K562 (cell line): ENCODE measurements around the gene DNAH1. TPM values are rescaled to one million over a fixed set of nuclear protein-coding genes. Genes with fewer than 3 reads are reported as not detected.

ENCODE experiments used
- ATAC-seq: fragments of 200-7000 bp; cut with Tn5 transposase; 3 replicates; pipeline ENCODE4 v1.9.1; 2020; ENCODE audit warnings: moderate library complexity
- BruUV-seq: library from RNA; stranded (reverse); fragments of 400-500 nt; replicated peaks from 2 replicates; lab custom pipeline; 2021; lab: Mats Ljungman, UMichigan
- CTCF ChIA-PET: fragments of 300-600 bp; formaldehyde crosslinking; extraction: SDS; loops from one replicate; lab custom pipeline; 2021; ENCODE audit warnings: low intra/inter-chr PET ratio; lab: Yijun Ruan, JAX
- POLR2A ChIA-PET: fragments of 300-600, 350-650 bp; sonication (Branson Sonifier 250); formaldehyde crosslinking; extraction: SDS; loops from one replicate; lab custom pipeline; 2021; ENCODE audit warnings: antibody characterized with exemption, inconsistent platforms; lab: Yijun Ruan, JAX
- DNase-seq, 4 experiments: peaks; one replicate each; pipeline versions ENCODE4 v3.0.0 to v3.0.0-alpha.2; 2011 to 2018; ENCODE audit warnings: low spot score in 3 of 4, mixed read lengths in 3 of 4; ENCODE audit errors: extremely low read depth in 1 of 4
- FAIRE-seq: peaks from 2 replicates; lab custom pipeline; 2011; peaks lifted over from hg19 to GRCh38; lab: Jason Lieb, UNC
- H2AFZ ChIP-seq: 2 replicates; pipeline ENCODE4 v1.6.0; 2011; ENCODE audit warnings: low read depth, low read length, control low read depth, inconsistent platforms
- H3K27ac ChIP-seq: fragments of 200-600 bp; 3 replicates; pipeline ENCODE4 v1.8.0; 2011; ENCODE audit warnings: low read depth, mild to moderate bottlenecking, control low read depth, inconsistent platforms, low read length, moderate library complexity, mixed read lengths; ENCODE audit errors: extremely low read depth
- H3K27me3 ChIP-seq, 2 experiments: fragments of 300-600 bp in 1 of 2; 2 replicates in 1 of 2; 3 replicates in 1 of 2; pipeline versions ENCODE4 v1.6.0 to v1.8.0; 2011; ENCODE audit warnings: inconsistent platforms in 2 of 2, low read length in 2 of 2, mild to moderate bottlenecking in 1 of 2, mixed read lengths in 1 of 2, moderate library complexity in 1 of 2; ENCODE audit not compliant: control insufficient read depth in 2 of 2, insufficient read depth in 2 of 2
- H3K36me3 ChIP-seq: fragments of 300-600 bp; 3 replicates; pipeline ENCODE4 v1.8.0; 2011; ENCODE audit warnings: mild to moderate bottlenecking, low read length, inconsistent platforms; ENCODE audit not compliant: control insufficient read depth, insufficient read depth
- H3K4me1 ChIP-seq, 2 experiments: fragments of 200-600 bp in 1 of 2; replicated peaks in 1 of 2; 2 replicates in 1 of 2; 3 replicates in 1 of 2; pipeline versions ENCODE4 v1.5.1 to v1.8.0; 2011; ENCODE audit warnings: inconsistent platforms in 2 of 2, low read length in 2 of 2, mild to moderate bottlenecking in 1 of 2, mixed read lengths in 1 of 2, moderate library complexity in 1 of 2; ENCODE audit not compliant: control insufficient read depth in 2 of 2, insufficient read depth in 2 of 2
- H3K4me2 ChIP-seq: 2 replicates; pipeline ENCODE4 v1.6.1; 2011; ENCODE audit warnings: low read length, control low read depth, inconsistent platforms, mixed read lengths; ENCODE audit not compliant: insufficient read depth
- H3K4me3 ChIP-seq: fragments of 200-600 bp; sonication (generic), shearing (Covaris generic); 2 replicates; pipeline ENCODE4 v1.5.1; 2016; ENCODE audit warnings: control low read depth, inconsistent platforms
- H3K79me2 ChIP-seq: fragments of 200-600 bp; 3 replicates; pipeline ENCODE4 v1.8.0; 2011; ENCODE audit warnings: low read length, inconsistent platforms; ENCODE audit not compliant: control insufficient read depth, insufficient read depth
- H3K9ac ChIP-seq, 2 experiments: 2 replicates each; pipeline versions ENCODE4 v1.6.0 to v1.6.1; 2011; ENCODE audit warnings: low read depth in 2 of 2, low read length in 2 of 2, control low read depth in 1 of 2, inconsistent platforms in 1 of 2, mild to moderate bottlenecking in 1 of 2, mixed read lengths in 1 of 2; ENCODE audit not compliant: insufficient read depth in 1 of 2
- H3K9me1 ChIP-seq: one replicate; pipeline ENCODE4 v1.6.0; 2011; ENCODE audit warnings: inconsistent platforms, mild to moderate bottlenecking, low read length, moderate library complexity; ENCODE audit not compliant: control insufficient read depth, insufficient read depth
- H3K9me3 ChIP-seq: replicated peaks from 2 replicates; pipeline ENCODE4 v1.5.1; 2011; ENCODE audit warnings: low read depth, low read length, inconsistent platforms; ENCODE audit not compliant: control insufficient read depth, insufficient read depth
- H4K20me1 ChIP-seq: replicated peaks from 2 replicates; pipeline ENCODE4 v1.6.1; 2011; ENCODE audit warnings: low read length, inconsistent platforms, mixed read lengths; ENCODE audit not compliant: control insufficient read depth, insufficient read depth
- BCOR ChIP-seq: fragments of 450-650 bp; IDR thresholded peaks from 2 replicates; pipeline ENCODE4 v1.6.1; 2016
- CEBPG ChIP-seq, 3 experiments: fragments of 200-800 bp in 1 of 3; sonication (Bioruptor generic) in 1 of 3; sonication (generic) in 1 of 3; formaldehyde crosslinking in 1 of 3; IDR thresholded peaks in 2 of 3; conservative IDR thresholded peaks in 1 of 3; 2 replicates each; pipeline versions ENCODE4 v1.6.1 to v1.8.0; 2016 to 2022; ENCODE audit warnings: missing compliant biosample characterization in 2 of 3, missing genetic modification characterization in 2 of 3, mild to moderate bottlenecking in 1 of 3, missing genetic modification reagents in 1 of 3
- DACH1 ChIP-seq: fragments of 450-650 bp; IDR thresholded peaks from 2 replicates; pipeline ENCODE4 v1.6.1; 2018; ENCODE audit not compliant: partially characterized antibody
- E2F3 ChIP-seq: fragments of 250-450 bp; sonication (Bioruptor Pico); IDR thresholded peaks from 2 replicates; pipeline ENCODE4 v1.4.0; 2020; ENCODE audit warnings: mild to moderate bottlenecking
- ETV6 ChIP-seq, 3 experiments: fragments of 150-350 bp in 1 of 3; sonication (generic) in 1 of 3; formaldehyde crosslinking in 1 of 3; IDR thresholded peaks; 2 replicates each; pipeline versions ENCODE4 v1.6.1 to v1.8.0; 2014 to 2022; ENCODE audit warnings: borderline replicate concordance in 2 of 3, low read depth in 2 of 3, antibody characterized with exemption in 1 of 3, low read length in 1 of 3, mild to moderate bottlenecking in 1 of 3, missing genetic modification reagents in 1 of 3
- FOXA3 ChIP-seq, 2 experiments: fragments of 450-650 bp in 1 of 2; sonication (generic) in 1 of 2; formaldehyde crosslinking; IDR thresholded peaks in 1 of 2; conservative IDR thresholded peaks in 1 of 2; 2 replicates each; pipeline versions ENCODE4 v1.4.0 to v1.8.0; 2020 to 2022; ENCODE audit warnings: mild to moderate bottlenecking in 2 of 2, missing genetic modification reagents in 1 of 2
- GTF2E2 ChIP-seq: fragments of 200-800 bp; sonication (Bioruptor generic); IDR thresholded peaks from 2 replicates; pipeline ENCODE4 v1.6.1; 2016; ENCODE audit warnings: missing genetic modification characterization, missing compliant biosample characterization
- HIVEP1 ChIP-seq: fragments of 250-450 bp; sonication (Bioruptor Pico); IDR thresholded peaks from 2 replicates; pipeline ENCODE4 v1.4.0; 2020; ENCODE audit warnings: mild to moderate bottlenecking
- HMGN3 ChIP-seq: IDR thresholded peaks from 2 replicates; pipeline ENCODE4 v1.6.1; 2011; ENCODE audit warnings: borderline replicate concordance, low read depth, mild to moderate bottlenecking, mixed read lengths, low read length; ENCODE audit not compliant: insufficient read length; ENCODE audit errors: extremely low read depth
- NR3C1 ChIP-seq: sonication (generic); formaldehyde crosslinking; IDR thresholded peaks from 2 replicates; pipeline ENCODE4 v1.8.1; 2022; ENCODE audit warnings: missing genetic modification reagents
- PRMT5 ChIP-seq: sonication (generic); formaldehyde crosslinking; IDR thresholded peaks from 2 replicates; pipeline ENCODE4 v1.5.0; 2020; ENCODE audit warnings: missing genetic modification reagents
- SREBF2 ChIP-seq: sonication (generic); formaldehyde crosslinking; IDR thresholded peaks from 2 replicates; pipeline ENCODE4 v1.4.0; 2020; ENCODE audit warnings: mild to moderate bottlenecking, missing genetic modification reagents
- ZKSCAN8 ChIP-seq: fragments of 200-800 bp; sonication (Bioruptor generic); IDR thresholded peaks from 2 replicates; pipeline ENCODE4 v1.6.1; 2016; ENCODE audit warnings: missing genetic modification characterization, missing compliant biosample characterization
- ZNF57 ChIP-seq: fragments of 450-650 bp; formaldehyde crosslinking; IDR thresholded peaks from 2 replicates; pipeline ENCODE4 v1.4.0; 2020; ENCODE audit warnings: mild to moderate bottlenecking, moderate library complexity
- ZNF77 ChIP-seq: fragments of 250-450 bp; sonication (Bioruptor Pico); IDR thresholded peaks from 2 replicates; pipeline ENCODE4 v1.5.0; 2020
- WGBS: fragments of 100-300 bp; shearing (Covaris generic); methylation state at CpG from one replicate; pipeline ENCODE4 v1.1.6; 2016; ENCODE audit warnings: low coverage, mixed read lengths; ENCODE audit not compliant: insufficient coverage; ENCODE audit errors: missing lambda C conversion rate; 5-methylcytosine and 5-hydroxymethylcytosine counted together
- in situ Hi-C: fragments of 300-500 bp; cut with MboI; formaldehyde crosslinking; loops from 4 replicates; pipeline ENCODE4 v1.15.0; 2018; ENCODE audit warnings: inconsistent platforms, mixed read lengths
- intact Hi-C: fragments of 100-400 bp; cut with micrococcal nuclease; formaldehyde crosslinking; loops from 2 replicates; pipeline ENCODE4 v1.14.2; 2022
- polyA plus RNA-seq, 8 experiments: library from polyadenylated mRNA; depleted of rRNA in 4 of 8; stranded (reverse) in 5 of 8; unstranded in 3 of 8; fragments of >200 nt; fragmentation: Nextera tagmentation in 2 of 8; fragmentation: Illumina TruSeq in 1 of 8; extraction: Ambion mirVana in 2 of 8; extraction: Trizol in 1 of 8; gene quantifications; 2 replicates each; pipeline versions ENCODE4 v1.2.1 to v1.2.3, GENCODE V29; 2011 to 2014; ENCODE audit warnings: inconsistent platforms in 1 of 8, missing spikeins in 1 of 8
- total RNA-seq, 7 experiments: library from RNA; depleted of rRNA in 6 of 7; stranded (reverse); fragments of >200 nt in 6 of 7; fragmentation: Illumina TruSeq in 2 of 7; extraction: Trizol in 2 of 7; gene quantifications; 2 replicates each; pipeline versions ENCODE4 v1.2.1 to v1.2.3, GENCODE V29; 2011 to 2021; ENCODE audit warnings: low replicate concordance in 1 of 7
- TF ChIP-seq, protein P1 (sequence below), 2 experiments: IDR thresholded peaks in 1 of 2; conservative IDR thresholded peaks in 1 of 2; 2 replicates each; pipeline ENCODE4 v1.6.1; 2016; ENCODE audit warnings: low read depth in 2 of 2, mild to moderate bottlenecking in 1 of 2, missing compliant biosample characterization in 1 of 2, missing genetic modification characterization in 1 of 2, moderate library complexity in 1 of 2
- TF ChIP-seq, protein P2 (sequence below): IDR thresholded peaks from 3 replicates; pipeline ENCODE4 v1.6.1; 2011; ENCODE audit warnings: borderline replicate concordance, mild to moderate bottlenecking; ENCODE audit not compliant: insufficient read length, insufficient read depth
- TF ChIP-seq, protein P3 (sequence below): sonication (generic); formaldehyde crosslinking; IDR thresholded peaks from 2 replicates; pipeline ENCODE4 v1.8.0; 2022; ENCODE audit warnings: missing genetic modification reagents, mild to moderate bottlenecking, borderline replicate concordance

DNAH1 gene
- total and polyA plus RNA-seq, 9 of the 15 experiments (the other 6 are each of a cell fraction or from before 2014, with no cell fraction given): 0.04 to 0.84 (median 0.50) TPM

DNA sequence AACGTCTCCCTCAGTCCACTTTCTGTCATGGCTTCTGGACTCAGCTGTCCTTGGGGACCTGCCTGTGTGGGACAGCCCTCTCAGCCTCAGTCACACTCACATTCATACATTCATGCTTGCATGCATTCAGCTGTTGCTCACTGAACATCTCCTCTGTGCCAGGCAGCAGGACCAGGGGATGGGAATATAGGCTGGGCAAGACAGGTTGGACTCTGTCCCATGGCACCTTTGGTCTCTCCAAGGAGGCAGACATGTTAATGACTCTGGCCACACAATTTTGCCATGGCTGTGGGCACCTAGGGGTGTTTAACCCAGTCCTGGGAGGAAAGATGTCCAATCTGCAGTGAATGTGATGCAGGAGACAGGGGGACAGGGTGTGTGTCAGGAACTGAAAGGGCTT lies 7.8 kb upstream of the DNAH1 start:
- Histone ChIP-seq H4K20me1 (no peaks in the 10 kb centered on the region), H3K4me1 (peaks cover 4 to 20% of the 10 kb centered on the region in 2 experiments; a peak in 2 of 5 replicates), H3K9me3 (no peaks in the 10 kb centered on the region), H3K79me2 (no peaks in the 10 kb centered on the region), H3K9me1 (no peaks in the 10 kb centered on the region), H3K9ac (no peak overlapping the region), H3K4me2 (no peak overlapping the region), H3K4me3 (no peak overlapping the region), H3K27me3 (no peaks in the 10 kb centered on the region), H3K36me3 (no peaks in the 10 kb centered on the region), H2AFZ (no peak overlapping the region), H3K27ac (no peak overlapping the region)
- in situ Hi-C loops (no loop called here), intact Hi-C loops (no loop called here)
- DNase-seq (no peak), FAIRE-seq (no peak), ATAC-seq (no peak; the same call in 2 of the 3 replicates)
- POLR2A ChIA-PET: interaction anchor here (0.6 kb wide), 1 partner anchor 75 kb away, joined by 5 read pairs; no protein-coding TSS in a partner anchor
- 27% methylated on average over 1 of the region's 1 CpG for WGBS
- CTCF ChIA-PET: no interaction called here
- no TSS peak for BruUV-seq
- TF ChIP-seq GTF2E2 (tag) (no peak), CEBPG (CRISPR knock-in tag; IDR thresholded peaks at IDR 0.05) (no peak), CEBPG (tag; conservative IDR thresholded peaks at IDR 0.05 in 1 of 2, IDR thresholded peaks at IDR 0.05 in 1 of 2) (no peak), NR3C1 (CRISPR knock-in tag) (no peak), BCOR (no peak), ETV6 (IDR thresholded peaks at IDR 0.05; ENCODE audit: borderline replicate concordance in 1 of 2, low read depth in 2 of 2, low read length in 1 of 2) (no peak), ETV6 (CRISPR knock-in tag; IDR thresholded peaks at IDR 0.05; ENCODE audit: borderline replicate concordance) (no peak), FOXA3 (CRISPR knock-in tag; conservative IDR thresholded peaks at IDR 0.05 in 1 of 2, IDR thresholded peaks at IDR 0.05 in 1 of 2) (no peak), ZKSCAN8 (CRISPR knock-in tag) (no peak), PRMT5 (CRISPR knock-in tag) (no peak), SREBF2 (CRISPR knock-in tag) (no peak), HIVEP1 (CRISPR knock-in tag) (no peak), E2F3 (CRISPR knock-in tag) (no peak), DACH1 (no peak), ZNF57 (CRISPR knock-in tag) (no peak), ZNF77 (CRISPR knock-in tag) (no peak), HMGN3 (no peak)
- TF ChIP-seq, protein P1, sequence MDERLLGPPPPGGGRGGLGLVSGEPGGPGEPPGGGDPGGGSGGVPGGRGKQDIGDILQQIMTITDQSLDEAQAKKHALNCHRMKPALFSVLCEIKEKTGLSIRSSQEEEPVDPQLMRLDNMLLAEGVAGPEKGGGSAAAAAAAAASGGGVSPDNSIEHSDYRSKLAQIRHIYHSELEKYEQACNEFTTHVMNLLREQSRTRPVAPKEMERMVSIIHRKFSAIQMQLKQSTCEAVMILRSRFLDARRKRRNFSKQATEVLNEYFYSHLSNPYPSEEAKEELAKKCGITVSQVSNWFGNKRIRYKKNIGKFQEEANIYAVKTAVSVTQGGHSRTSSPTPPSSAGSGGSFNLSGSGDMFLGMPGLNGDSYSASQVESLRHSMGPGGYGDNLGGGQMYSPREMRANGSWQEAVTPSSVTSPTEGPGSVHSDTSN (CRISPR knock-in tag; IDR thresholded peaks at IDR 0.05; ENCODE audit: low read depth): no peak
- TF ChIP-seq, protein P1 (tag; conservative IDR thresholded peaks at IDR 0.05; ENCODE audit: low read depth): no peak
- TF ChIP-seq, protein P2, sequence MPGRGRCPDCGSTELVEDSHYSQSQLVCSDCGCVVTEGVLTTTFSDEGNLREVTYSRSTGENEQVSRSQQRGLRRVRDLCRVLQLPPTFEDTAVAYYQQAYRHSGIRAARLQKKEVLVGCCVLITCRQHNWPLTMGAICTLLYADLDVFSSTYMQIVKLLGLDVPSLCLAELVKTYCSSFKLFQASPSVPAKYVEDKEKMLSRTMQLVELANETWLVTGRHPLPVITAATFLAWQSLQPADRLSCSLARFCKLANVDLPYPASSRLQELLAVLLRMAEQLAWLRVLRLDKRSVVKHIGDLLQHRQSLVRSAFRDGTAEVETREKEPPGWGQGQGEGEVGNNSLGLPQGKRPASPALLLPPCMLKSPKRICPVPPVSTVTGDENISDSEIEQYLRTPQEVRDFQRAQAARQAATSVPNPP: no peak
- TF ChIP-seq, protein P3, sequence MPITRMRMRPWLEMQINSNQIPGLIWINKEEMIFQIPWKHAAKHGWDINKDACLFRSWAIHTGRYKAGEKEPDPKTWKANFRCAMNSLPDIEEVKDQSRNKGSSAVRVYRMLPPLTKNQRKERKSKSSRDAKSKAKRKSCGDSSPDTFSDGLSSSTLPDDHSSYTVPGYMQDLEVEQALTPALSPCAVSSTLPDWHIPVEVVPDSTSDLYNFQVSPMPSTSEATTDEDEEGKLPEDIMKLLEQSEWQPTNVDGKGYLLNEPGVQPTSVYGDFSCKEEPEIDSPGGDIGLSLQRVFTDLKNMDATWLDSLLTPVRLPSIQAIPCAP (CRISPR knock-in tag): no peak
